GM21576 (cell line): ENCODE results near the gene TPRN.

Experiments used
- ATAC-seq: cut with Tn5 transposase; IDR thresholded peaks from one replicate; pipeline ENCODE4 v1.9.1; 2021; ENCODE audit warnings: mild to moderate bottlenecking, moderate library complexity; ENCODE audit not compliant: unreplicated experiment

Gene TPRN

DNA sequence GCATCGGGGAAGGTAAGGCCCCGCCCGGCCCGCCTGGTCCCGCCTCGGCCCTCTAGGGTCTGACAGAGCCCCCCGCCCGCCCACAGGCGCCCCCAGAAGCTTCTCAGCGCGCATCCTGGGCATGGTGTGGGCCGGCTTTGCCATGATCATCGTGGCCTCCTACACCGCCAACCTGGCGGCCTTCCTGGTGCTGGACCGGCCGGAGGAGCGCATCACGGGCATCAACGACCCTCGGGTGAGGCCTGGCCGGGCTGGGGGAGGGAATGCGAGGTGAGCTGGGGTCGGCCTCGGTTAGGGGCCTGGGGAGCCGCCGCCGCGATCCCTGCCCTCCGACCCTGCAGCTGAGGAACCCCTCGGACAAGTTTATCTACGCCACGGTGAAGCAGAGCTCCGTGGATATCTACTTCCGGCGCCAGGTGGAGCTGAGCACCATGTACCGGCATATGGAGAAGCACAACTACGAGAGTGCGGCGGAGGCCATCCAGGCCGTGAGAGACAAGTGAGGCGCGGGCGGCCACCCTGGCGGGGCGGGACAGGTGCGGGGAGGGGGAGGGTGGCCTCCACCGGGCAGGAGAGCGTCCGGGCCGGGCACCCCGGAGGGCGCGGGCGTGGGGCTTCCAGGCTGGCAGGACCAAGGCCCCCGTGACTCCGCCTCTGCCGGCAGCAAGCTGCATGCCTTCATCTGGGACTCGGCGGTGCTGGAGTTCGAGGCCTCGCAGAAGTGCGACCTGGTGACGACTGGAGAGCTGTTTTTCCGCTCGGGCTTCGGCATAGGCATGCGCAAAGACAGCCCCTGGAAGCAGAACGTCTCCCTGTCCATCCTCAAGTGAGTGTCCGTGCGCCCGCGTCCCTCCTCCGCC, 37.8 kb downstream of the TPRN start:
- ATAC-seq, result no peak

DNA sequence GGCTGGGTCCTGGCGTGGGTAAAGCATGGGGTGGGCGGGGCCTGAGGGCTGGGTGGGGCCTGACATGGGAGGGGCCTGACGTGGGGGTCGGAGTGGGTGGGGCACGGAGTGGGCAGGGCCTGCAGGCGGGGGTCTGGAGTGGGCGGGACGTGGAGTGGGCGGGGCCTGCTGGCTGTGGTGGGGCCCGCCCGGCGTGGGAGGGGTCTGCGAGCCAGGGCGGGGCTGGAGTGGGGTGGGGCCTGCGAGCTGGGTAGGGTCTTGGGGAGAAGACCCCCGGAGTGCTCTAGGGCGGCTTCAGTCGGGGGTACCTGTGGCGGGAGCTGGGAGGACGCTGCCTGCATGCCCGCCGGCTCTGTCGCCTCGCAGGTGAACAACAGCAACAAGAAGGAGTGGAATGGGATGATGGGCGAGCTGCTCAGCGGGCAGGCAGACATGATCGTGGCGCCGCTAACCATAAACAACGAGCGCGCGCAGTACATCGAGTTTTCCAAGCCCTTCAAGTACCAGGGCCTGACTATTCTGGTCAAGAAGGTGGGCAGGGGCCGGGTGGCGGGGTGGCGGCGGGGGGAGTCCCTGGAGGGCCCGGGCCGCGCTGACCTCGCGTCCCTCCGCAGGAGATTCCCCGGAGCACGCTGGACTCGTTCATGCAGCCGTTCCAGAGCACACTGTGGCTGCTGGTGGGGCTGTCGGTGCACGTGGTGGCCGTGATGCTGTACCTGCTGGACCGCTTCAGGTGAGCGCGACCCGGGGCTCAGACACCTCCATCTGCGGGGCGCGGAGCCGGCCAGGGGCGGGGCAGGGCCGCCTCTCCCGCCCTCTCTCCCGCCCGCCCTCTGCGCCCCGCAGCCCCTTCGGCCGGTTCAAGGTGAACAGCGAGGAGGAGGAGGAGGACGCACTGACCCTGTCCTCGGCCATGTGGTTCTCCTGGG, 38.7 kb downstream of the TPRN start:
- no peak for ATAC-seq

DNA sequence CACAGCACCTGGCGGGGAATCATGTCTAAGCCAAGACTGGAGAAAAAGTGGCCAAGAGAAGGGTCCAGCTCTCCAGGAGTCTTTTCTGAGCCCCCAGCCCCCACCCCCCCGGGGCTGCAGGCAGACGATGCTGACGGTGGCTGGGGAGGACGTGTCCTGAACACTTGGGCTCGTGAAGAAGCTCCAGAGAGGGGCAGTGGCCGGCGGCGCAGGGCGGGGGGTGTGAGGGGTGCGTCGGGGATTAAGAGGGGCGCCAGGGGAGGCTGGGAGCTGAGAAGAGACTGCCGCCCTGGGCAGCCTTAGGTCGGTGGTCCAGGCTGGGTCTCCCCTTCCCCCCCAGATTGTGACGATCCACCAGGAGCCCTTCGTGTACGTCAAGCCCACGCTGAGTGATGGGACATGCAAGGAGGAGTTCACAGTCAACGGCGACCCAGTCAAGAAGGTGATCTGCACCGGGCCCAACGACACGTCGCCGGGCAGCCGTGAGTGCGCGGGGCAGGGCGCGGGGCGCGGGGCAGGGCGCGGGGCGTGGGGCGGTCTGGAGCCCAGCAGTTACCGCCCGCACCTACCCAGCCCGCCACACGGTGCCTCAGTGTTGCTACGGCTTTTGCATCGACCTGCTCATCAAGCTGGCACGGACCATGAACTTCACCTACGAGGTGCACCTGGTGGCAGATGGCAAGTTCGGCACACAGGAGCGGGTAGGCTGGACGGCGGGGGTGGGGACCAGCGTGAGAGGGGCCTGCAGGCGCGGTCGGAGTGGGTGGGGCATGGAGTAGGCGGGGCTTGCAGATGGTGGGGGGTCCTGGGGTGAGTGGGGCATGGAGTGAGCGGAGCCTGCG, 39.6 kb downstream of the TPRN start:
- no peak for ATAC-seq

DNA sequence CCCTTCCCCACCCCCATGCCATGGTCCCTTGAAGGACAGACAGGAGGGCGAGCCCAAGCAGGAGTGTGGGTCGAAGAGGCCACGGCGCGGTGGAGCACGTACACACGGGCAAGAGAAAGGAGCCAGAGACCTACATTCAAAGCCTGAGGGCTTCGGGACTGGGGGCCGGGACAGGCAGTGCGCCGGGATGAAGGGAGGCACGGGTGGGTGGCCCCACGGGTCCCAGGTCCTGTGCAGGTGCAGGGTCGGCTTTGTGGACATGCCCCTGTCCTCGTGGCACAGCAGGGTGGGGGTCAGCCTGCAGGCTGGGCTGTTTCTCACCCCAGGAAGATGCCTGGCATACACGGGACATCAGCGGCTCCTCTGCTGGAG, 40.5 kb downstream of the TPRN start:
- no peak for ATAC-seq

DNA sequence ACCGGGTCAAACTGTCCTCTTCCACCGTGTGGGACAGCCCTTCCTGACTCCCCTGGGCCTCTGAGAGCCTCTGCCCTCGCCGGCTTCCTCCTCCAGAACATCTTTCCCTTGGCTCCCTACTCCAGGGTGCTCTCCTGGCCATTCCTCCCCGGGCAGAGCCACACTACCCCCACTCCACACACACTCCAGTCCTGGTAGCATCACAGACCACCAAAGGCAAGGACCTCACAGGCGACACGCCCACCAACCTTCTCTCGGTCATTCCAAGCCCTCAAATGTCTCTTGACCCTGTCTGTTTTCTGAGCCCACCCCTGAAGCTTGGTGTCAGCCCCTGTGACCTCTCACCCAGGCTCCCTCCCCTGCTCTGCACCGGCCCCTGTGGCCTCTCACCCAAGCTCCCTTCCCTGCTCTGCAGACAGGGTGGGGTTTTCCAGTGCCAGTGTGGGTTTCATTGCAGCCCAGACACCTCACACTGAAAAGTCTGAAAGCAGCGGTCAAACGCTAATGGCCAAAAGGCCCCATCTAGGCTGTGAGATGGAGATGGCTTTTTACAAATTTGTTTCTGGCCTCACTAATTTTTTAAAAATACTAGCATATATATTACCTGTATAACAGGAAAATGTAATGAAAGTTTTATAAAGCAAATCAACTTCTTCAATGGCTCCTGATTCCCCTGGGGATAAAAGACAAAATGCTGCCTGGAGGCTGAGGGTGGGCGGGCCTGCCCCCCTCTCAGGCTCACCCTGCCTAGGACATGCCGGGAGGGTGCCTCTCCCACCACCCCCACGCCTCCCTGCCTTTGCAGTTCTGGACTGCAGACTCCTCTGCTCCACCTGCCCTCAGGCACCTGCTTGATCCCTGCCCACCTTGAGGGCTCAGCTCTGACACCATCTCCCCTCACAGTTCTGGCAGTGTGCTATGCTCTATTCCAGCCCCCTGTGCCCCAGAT, 41.2 kb downstream of the TPRN start:
- no peak for ATAC-seq

DNA sequence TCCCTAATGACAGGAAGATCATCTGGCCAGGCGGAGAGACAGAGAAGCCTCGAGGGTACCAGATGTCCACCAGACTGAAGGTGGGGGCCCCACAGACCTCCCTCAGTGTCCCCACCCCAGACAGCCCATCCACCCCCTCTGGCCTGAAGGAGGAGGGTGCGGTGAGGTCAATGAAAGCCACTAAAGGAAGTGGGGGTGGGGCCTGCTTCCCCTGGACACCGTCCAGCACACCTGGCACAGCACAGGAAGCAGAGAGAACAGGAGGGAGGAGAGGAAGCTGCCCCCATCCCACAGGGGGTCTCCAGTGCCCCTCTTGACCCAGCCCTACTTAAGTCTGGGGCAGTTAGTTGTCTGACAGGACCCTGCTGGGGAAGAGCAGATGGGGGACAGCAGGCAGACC, 41.9 kb downstream of the TPRN start:
- ATAC-seq, result no peak

DNA sequence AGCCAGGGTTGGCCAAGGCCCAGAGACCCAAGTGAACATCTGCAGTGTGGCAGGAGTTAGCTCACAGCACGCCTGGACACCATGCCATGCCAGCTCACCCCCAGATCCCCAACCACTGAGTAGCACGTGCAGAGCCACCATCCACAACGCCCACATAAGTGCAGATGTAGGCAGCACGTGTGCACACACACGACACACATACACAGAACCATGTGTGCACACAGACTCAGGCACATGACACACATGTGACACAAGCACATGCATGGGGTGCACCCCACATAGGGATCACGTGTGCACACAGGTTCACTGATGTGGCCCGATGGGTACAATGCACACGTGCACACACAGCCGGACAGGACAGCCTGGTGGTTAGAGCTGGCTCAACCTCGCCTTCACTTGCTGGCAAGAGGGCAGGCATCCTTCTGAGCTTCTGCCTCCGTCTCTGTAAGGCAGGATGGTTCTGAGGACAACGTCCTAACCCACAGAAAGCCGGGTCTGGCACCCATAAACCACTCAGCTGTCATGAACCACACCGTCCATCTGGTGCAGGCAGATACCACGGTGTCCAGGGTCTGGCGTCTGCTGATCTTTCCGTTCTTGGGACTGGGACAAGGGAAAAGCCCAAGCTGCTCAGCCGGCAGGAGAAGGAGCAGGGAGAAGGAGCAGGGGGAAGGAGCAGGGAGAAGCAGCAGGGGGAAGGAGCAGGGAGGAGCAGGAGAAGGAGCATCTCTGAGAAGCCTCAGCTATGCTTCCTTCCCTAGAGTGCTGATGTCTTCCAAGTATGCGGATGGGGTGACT, 42.7 kb downstream of the TPRN start:
- no peak for ATAC-seq

DNA sequence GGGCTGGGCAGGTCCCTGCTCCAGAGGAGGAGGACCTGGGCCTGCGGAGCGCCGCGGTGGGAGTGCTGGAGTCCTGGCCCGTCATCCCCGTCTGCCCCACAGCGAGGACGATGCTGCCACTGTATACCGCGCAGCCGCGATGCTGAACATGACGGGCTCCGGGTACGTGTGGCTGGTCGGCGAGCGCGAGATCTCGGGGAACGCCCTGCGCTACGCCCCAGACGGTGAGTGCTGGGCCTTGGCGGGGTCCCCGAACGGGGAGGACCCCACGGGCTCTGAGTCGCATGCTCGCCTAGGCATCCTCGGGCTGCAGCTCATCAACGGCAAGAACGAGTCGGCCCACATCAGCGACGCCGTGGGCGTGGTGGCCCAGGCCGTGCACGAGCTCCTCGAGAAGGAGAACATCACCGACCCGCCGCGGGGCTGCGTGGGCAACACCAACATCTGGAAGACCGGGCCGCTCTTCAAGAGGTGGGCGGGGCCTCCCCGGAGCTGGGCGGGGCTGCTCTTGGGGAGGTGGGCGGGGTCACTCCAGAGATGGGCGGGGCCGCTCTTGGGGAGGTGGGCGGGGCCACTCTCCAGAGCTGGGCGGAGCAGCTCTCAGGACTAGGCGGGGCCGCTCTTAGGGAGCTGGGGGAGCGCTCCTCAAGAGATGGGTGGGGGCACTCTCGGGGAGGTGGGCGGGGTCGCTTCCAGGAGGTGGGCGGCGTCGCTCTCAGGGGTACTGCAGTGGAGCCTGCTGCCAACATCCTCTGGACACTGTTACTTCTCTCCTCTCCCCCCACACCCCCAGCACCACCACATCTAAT, 43.8 kb downstream of the TPRN start:
- no peak for ATAC-seq

DNA sequence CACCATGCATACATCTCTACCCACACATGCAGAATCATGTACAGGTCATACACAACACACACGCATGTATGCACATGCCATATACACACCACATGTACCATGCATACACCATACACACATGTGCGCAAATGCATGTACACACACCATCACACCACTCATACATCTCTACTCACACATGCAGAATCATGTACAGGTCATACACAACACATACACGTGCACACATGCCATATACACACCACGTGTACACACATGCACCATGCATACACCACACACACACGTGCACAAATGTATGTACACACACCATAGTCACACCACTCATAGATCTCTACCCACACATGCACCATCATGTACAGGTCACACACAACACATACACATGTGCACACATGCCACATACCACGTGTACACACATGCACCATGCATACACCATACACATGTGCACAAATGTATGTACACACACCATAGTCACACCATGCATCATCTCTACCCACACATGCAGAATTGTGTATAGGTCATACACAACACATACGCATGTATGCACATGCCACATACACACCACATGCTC, 47.6 kb downstream of the TPRN start:
- no peak for ATAC-seq

DNA sequence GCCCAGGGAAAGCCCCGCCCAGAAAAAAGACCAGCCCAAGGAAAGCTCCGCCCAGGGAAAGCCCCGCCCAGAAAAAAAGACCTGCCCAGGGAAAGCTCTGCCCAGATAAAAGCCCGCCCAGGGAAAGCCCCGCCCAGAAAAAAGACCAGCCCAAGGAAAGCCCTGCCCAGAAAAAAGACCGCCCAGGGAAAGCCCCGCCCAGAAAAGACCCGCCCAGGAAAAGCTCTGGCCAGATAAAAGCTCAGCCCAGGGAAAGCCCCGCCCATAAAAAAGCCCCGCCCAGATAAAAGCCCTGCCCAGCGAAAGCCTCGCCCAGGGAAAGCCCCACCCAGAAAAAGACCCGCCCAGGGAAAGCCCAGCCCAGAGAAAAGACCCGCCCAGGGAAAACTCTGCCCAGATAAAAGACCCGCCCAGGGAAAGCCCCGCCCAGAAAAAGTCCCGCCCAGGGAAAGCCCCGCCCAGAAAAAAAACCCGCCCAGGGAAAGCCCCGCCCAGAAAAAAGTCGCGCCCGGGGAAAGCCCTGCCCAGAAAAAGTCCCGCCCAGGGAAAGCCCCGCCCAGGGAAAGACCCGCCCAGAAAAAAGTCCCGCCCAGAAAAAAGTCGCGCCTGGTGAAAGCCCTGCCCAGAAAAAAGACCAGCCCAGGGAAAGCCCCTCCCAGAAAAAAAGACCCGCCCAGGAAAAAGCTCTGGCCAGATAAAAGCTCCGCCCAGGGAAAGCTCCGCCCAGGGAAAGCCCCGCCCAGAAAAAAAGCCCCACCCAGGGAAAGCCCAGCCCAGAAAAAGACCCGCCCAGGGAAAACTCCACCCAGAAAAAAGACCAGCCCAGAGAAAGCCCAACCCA, 49.7 kb downstream of the TPRN start:
- peak; percentile 42 for ATAC-seq

DNA sequence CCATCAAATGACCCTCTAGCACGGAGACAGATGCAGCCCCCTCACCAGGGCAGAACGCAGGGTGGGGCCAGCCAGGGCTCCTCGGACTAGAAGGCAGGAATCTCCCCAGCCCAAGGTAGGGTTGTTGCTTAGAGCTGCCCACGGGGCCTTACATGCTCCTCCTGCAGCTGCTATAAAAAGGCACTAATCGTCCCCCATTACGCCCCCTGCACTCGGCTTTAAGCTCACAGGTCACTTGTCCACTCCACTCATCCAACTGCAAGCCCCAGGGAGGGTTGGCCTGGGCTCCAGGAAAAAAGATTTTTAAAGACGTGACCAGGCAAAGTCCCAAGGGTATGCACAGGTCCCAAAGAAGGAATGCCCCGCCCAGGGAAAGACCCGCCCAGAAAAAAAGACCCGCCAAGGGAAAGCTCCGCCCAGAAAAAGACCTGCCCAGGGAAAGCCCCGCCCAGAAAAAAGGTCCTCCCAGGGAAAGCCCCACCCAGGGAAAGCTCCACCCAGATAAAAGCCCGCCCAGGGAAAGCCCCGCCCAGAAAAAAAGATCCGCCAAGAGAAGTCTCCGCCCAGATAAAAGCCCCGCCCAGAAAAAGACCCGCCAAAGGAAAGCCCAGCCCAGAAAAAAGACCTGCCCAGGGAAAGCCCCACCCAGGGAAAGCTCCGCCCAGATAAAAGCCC, 50.5 kb downstream of the TPRN start:
- peak; percentile 16 for ATAC-seq

DNA sequence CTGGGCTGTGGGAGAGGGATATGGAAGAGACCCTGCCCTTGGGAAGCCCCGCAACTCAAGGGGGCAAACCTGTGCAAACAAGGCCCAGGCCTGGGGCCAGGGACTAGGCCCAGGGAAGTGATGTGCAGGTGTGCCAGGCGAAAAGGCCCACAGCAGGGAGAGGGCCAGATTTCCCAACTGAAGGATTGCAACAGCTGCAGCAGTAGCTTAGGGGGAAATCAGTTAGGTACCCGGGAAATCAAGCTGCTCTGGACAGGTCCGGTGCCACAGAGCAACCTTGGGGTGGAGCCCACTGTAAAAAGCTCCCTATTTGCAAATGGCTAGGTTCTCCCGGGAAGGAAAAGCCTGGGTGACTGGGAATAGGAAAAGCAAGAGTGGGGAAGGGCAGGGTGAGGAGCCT, 51.2 kb downstream of the TPRN start:
- ATAC-seq, result no peak

DNA sequence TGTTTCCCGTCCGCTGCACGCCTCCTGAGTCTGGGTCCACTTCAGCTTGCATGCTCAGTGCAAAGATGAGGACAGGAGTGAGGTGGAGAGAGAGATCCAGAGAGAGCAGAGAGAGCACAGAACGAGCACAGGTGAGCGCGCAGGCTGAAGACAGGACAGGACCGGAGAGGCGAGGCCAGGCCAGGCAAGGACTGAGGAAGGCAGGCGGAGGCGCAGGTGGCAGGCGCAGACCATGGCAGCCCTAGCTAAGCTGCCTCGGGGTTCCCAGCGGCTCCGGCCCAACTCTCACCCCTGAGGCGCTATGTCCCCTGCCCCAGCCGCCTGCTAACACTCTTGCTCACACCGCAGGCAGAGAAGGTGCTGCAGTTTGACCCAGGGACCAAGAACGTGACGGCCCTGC, 51.9 kb downstream of the TPRN start:
- ATAC-seq, result no peak

DNA sequence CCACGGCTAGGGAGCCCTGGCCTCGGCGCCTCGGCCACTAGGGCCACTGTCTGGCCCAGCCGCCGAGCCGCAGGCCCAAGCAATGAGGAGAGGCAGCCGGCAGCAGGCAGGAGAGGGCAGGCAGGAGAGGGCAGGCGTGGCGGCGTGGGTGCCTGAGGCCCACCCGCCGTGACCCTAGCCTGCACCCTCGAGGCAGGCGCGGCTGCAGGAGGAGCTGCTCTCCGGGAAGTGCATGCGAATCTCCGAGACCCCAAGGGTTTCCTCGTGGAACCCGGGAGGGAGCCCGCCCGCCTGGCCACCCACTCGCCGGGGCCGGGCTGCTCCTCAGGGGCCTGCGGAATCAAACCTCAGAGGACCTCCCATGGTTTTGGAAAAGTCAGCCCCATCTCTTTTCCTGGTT, 52.3 kb downstream of the TPRN start:
- no peak for ATAC-seq

DNA sequence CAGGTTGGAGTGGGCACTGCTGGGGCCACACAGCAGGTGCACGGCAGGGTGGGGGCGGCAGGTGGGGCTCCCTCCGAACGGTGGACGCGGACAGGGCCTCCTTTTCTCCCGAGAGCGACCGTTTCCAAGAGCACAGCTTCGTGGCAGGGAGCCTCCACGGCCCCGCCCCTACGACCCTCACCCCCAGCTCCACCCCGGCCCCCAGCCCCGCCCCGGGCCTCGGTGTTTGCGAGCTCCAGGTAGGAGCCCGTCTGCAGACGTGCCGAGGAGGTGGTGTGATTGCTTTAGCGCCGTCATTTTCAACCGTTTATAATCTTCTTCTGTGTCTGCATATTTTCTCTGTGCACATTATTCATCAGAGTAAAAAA, 52.8 kb downstream of the TPRN start:
- no peak for ATAC-seq

DNA sequence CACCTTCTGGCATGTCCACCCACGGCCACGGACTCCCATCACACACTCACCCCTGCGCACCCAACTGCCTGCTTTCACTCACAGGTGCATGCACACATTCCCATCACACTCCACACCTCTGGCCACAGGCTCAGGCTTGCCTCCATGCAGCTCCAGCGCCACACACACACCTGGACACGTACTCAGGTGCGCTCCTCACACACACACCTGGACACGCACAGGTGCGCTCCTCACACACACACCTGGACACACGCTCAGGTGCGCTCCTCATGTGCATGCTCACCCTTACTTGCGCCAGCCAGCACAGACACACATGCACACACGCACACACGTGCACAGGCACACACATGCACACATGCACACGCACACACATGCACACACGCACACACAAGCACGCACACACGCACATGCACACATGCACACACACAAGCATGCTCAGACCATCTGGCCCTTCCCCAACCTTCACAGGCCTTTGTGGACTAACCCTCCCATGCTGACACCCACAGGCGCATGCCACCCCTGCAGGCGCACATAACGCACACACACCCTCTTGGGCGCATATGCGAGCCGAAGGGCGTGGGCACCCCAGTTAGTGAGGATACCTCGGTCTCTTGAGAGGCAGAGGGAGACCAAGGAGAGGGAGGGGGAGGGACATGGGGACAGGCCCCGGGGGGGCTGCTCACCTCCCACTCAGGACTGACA, 53.3 kb downstream of the TPRN start:
- ATAC-seq, result no peak
